HG02852 (cell line): ENCODE data around the gene ZIC1.

ENCODE experiments used
- ATAC-seq: cut with Tn5 transposase; IDR thresholded peaks from one replicate; pipeline ENCODE4 v1.9.1; 2021; ENCODE audit warnings: mild to moderate bottlenecking, moderate library complexity; ENCODE audit not compliant: unreplicated experiment

ZIC1 gene

DNA sequence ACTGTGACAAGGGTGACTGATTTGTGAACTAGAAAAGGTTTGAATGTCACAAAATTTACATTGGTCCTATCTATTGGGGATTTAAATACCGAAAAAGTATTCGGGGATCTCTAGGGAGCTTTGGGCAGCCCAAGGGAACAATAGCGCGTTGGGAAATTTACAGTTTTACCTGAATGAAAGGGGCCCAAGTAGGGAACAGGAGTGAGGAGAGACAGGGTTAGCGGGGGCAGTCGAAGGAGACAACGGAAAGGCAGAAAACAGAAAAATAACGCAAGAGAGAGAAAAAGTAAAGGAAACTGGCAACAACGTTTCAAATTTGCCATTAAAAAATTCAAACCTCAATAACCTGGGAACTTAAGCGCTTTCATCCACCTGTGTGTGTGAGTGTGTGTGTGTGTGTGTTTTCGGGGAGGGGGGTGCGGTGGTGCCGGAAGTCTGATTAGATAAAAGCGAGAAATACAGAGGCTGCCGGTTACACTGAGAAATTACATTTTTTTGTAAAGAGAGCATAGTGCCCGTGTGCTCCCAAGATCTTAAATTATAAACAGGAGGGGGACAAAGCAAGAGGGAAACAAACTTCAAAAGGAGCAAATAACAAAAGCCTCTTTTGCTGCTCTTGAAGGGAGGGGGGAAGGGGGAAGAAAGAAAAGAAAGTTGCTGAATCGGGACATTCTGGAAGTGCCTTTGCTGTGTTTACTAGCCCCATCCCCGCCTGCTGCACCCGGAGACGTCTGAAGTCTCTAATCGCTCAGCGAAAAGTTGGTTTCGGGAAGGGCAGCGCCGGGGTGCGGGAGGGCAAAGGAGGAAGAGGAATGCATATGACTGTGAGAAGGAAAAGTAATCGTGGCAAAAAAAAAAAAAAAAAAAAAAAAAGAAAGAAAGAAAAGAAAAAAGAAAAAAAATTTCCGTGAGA is 721 bp upstream of the ZIC1 start:
- ATAC-seq: no peak

DNA sequence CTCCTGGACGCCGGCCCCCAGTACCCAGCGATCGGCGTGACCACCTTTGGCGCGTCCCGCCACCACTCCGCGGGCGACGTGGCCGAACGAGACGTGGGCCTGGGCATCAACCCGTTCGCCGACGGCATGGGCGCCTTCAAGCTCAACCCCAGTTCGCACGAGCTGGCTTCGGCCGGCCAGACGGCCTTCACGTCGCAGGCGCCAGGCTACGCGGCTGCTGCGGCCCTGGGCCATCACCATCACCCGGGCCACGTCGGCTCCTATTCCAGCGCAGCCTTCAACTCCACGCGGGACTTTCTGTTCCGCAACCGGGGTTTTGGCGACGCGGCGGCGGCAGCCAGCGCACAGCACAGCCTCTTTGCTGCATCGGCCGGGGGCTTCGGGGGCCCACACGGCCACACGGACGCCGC is 956 bp downstream of the ZIC1 start:
- no peak for ATAC-seq

DNA sequence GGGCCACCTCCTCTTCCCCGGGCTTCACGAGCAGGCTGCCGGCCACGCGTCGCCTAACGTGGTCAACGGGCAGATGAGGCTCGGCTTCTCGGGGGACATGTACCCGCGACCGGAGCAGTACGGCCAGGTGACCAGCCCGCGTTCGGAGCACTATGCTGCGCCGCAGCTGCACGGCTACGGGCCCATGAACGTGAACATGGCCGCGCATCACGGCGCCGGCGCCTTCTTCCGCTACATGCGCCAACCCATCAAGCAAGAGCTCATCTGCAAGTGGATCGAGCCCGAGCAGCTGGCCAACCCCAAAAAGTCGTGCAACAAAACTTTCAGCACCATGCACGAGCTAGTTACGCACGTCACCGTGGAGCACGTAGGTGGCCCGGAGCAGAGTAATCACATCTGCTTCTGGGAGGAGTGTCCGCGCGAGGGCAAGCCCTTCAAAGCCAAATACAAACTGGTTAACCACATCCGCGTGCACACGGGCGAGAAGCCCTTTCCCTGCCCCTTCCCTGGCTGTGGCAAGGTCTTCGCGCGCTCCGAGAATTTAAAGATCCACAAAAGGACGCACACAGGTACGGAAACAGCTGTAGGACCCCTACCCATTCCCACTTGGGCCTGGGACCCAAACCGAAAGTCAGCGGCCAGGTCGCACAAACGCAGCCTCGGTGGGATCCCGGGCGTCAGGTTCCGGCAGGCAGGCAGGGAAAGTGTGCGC is 1.5 kb downstream of the ZIC1 start:
- ATAC-seq: no peak

DNA sequence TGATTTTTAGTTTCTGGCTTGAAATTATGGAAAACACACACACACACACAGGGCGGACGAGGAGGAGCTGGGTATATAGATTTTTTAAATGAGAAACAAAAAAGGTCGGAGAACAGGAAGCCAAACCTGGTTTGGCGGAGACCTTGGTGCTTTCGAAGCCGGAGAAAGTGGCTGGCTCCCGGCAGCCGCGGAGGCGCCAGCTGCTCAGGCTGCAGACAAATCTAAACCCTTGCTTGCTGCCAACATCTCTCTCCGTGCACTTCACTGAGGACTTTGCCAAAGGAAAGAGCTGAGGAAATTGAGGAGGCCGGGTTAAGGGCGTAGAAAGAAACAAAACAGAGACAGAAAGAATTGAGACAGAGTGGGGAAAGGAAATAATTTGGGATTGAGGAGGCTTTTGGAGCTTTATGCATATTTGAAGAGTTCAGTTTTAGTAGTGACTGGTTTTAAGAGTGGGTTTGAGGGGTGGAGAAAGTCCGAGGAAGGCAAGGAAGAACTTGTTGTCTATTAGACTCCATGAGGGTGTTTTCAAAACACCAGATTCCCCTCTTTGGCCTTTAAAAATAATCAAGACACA is 2.2 kb downstream of the ZIC1 start:
- ATAC-seq: no peak

DNA sequence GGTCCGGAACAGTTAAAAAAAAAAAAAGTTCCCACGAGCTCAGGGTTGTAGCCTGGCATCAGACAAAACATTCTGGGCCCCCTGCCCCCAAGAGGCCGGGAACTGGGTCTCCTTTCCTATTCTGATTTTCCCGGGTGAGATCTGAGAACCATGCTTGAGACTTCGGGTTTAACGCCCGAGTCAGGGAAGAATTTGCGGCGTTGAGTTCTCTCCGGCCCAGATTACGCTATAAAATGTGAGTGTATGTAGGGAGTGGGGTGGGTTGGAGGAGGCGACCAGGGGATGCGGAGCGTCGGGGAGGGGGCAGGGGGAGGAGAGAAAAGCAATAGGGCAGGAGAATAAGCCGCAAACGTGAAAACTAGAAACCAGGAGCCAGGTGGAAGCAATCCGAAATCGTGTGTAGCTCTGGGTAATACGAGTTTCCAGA is 2.7 kb downstream of the ZIC1 start:
- no peak for ATAC-seq

DNA sequence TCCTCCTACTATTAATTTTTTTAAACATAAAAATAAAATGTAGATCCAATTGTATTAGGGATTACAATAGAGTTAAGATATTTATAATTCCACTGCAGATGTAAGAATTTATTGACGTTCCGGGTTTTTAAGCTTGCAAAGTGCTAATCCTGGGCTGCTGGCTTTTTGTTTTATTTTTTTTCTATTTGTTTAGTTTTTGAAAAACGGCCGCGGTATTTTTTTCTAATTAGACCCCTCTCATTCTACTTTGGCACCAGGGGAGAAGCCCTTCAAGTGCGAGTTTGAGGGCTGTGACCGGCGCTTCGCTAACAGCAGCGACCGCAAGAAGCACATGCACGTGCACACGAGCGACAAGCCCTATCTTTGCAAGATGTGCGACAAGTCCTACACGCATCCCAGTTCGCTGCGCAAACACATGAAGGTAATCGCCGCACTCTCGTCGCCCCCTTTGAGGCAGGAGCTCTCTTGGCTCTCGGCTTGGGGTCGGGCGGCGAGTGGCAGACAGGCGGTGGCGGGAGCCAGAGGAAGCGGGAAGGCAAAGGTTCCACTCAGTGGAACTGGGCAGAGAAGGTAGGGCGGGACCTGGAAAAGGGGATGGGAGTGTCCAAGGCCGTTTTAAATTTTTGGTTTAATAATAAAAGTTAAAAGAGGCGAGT is 3.2 kb downstream of the ZIC1 start:
- ATAC-seq: no peak

DNA sequence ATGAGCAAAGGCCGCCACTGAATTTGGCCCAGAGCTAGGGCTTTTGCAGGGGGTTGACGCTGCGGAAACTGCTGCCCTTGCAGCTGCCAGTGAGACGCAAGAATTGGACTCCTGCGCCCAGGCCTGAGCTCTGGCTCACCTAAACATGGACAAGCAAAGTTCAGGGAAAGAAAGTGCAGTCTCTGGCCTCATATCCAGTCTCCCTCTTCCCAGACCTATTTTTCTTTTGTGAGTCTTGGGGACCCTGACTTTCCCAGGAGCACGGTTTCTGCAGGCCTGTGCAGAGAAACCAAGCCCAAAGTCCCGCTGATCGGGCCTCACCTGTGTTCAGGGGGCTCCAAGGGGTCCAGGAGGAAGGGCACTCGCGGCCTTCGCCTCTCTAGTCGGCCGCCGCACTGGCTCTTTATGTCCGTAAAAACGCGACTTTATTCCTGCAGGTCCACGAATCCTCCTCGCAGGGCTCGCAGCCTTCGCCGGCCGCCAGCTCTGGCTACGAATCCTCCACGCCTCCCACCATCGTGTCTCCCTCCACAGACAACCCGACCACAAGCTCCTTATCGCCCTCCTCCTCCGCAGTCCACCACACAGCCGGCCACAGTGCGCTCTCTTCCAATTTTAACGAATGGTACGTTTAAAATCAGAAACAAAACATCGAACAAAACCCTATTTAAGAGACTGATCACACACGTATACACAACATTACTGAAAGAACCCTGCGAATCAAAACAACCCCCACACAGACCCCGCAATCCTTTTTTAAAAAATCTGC is 3.9 kb downstream of the ZIC1 start:
- no peak for ATAC-seq

DNA sequence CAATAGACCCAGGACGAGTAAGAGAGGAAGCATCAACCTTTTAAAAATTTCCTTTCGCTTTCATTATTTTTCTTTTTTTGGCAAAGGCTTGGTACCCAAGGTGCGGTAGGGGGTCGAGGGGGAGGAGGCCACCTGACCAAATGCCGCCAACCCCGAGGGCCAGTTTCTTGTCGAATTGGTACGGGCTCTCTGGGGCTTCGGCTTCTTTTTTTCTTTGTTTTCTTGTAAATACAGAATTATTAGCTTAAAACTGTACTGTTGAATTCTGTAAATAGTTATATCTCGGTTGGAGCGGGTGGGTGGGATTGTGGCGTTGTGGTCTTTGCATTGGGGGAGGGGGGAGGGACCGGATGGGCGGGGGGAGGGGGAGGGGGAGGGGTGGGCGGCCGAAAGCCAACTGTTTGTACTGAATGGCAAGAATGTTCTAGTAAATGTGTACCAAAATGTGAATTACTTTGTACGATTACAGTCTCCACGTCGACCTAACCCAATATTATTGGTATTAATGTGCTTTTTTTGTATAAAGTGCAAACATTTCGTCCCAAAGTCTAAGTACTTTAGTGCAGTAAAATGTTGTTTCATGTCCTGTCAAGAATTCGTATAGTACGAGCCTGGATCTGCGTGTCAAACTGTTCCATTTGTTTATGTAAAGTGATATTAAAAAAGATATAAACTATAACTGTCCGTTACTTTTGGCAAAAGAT is 4.7 kb downstream of the ZIC1 start:
- ATAC-seq: no peak

DNA sequence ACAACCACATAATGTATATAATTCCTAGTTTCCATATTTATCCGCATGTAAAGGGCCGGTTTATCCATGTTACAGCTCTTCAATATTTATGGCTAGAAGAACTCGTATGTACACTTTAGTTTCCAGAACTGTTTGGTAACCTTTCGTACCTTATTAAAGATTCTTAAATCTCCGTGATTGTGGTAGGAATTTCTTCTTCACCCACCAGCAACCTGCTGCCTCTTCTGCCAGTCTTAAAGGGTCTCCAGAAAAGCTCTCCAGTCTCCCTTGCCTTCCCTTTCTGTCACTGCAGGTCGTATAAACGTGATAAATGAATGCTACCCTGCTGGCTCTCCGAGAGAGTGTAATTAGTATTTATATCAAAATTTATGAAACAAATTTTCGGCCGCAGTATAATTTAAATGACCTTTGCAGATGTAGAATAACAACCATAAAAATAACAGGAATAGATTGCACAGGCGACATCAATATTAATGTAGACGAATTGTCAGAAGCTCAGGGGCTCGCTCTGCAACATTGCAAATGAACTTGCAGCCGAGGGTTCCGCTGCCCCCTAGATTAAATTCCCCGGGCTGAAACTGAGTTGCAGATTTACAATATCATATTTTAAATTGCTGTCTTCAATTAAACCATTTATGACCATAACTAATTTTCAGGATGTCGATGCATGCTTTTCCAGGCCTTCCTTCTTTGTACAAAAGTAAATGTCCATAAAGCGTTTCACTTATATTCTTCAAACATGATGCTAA is 5.4 kb downstream of the ZIC1 start:
- ATAC-seq: no peak

DNA sequence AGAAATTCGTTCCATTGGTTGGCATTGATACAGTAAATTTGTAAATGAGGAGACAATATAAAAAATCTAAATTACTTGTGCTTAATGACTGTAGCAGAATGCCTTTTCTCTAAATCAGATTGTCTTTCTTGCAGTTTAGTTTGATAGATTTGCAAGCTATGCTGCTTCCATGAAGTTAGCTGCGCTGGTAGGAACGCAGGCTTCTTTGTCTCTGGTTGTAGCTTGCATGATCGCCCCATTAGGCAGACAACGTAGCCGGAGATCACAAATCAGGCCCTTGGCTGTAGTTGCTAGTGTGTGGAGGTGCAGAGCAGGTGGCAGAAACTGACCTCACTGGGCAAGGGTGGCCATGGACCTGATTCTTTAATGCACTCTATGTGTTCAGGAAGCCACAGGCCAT is 6.1 kb downstream of the ZIC1 start:
- no peak for ATAC-seq

DNA sequence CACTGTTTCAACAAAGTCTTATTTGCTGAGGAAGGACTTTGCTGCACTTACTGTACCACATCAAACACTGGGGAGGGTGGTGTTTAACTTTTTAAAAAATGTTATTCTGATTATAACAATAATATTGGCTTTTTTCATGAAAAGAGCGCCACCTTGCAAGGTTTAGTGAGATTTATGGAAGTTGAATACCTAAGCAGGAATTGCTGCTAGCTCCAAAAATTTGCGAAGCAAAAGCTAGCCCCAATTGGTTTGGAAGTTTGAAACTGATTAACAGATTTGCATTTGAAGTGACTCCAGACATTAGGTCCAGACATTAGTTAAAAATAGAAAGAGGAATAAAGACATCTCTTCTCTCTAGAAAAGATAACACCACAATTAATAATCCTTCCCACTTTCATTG is 6.7 kb downstream of the ZIC1 start:
- ATAC-seq: no peak

DNA sequence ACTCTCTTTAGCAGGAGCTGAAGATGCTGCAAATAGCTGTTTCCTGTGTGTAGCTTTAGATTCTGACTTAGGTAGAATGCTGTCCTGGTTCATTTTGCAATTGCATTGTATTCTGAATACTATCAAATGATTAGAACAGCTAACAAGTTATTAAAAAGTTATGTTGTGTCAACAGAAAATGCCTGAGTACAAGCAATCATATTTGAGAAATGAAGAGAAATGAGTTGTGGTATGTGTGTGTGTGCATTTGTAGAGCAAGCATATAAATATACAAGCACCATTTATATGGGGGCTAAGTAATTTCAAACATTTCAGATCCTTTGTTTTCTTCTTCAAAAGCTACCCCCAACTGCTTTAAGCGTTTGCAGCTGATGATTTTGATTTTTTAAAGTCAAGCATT is 7.8 kb downstream of the ZIC1 start:
- no peak for ATAC-seq

DNA sequence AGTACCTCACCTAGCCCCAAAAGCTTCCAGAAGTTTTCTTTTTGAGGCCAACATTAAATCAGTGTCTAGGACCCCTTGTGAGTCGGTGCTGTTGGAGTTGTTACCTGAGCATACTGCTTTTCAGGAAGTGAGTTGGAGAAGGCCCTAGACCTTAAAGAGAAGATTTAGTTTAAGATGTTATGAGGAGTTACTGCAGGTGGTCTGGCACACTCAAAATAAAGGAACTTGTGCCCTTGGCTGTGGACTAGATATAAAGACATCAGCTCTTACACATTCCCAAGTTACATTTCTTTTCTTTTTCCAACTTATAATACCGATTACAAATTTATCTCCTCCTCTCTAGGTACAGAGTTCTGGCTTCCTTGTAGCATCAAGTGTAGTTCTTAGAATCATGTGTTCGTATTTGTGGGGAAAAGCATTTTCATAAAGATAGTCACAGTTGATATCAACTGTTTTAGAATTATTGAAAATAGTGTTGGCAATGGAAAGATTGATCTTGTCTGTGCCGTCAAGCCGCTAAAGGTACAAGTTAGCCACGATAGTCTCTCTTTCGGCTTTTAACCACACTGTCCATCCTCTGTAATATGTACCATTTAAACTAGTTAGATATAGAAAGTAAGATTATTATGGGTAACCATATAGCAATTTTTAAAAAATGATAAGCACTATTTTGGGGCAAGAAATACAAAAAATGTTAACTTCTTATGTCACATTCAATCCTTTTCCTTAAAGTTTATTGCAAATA is 8.6 kb downstream of the ZIC1 start:
- no peak for ATAC-seq

DNA sequence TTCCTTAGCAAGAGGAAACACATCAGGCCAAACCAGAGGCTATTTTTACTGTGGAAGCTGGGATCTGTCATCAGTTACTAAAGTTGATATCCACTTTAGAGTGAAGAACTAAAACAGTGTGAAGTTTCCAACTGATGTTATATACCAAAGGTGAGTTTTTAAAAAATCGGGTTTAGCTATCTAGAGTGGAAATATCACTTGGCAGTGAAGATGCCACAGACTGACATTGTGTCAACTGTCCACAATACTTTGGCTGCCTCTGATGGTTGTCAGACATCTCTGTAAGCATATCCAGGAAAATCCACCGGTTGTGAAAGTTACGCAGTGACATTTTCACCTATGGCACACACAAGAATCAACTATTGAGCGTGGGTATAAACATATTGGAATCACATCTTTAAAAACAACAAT is 9.2 kb downstream of the ZIC1 start:
- no peak for ATAC-seq

DNA sequence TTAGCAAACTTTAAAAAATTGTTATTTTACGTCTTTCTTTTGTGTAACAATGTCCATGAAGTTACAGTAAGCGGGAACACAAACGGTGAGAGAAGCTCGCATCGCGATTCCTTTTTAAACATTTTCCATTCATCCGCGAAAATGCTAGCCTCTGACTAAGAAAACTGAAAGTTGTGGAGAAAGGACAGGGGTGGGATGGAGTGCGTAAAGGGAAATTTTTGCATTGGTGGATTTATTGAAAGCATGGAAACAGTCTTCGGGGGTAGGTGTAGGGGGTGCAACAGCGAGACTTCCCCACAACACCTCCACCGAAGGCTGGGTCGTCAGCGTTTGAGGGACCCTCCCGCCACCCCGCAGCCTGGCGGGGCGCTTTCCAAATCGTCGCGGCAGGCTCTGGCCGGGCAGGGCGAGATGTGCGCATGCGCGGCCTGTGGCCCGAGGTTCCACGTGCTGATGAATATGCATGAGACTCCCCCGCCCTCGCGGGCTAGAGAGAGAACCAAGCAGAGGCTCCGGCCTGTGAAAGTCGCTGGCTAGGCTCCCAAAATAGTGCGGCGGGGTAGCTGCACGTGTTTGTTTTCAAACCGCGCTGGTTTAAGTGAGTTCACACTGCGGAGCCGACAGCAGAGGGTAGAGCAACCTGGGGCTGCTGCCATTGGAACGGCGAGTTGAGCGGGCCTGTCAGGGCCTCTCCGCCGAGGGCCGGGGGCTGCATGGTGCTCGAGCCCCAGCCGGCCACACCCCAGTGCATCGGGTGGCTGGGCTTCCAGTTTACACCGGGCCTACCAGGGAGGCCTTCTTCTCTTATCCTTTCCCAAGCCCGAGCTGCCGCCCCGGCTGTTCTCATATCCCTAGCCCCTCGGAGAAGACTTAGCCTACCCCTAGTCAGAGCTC is 9.9 kb downstream of the ZIC1 start:
- ATAC-seq: no peak

DNA sequence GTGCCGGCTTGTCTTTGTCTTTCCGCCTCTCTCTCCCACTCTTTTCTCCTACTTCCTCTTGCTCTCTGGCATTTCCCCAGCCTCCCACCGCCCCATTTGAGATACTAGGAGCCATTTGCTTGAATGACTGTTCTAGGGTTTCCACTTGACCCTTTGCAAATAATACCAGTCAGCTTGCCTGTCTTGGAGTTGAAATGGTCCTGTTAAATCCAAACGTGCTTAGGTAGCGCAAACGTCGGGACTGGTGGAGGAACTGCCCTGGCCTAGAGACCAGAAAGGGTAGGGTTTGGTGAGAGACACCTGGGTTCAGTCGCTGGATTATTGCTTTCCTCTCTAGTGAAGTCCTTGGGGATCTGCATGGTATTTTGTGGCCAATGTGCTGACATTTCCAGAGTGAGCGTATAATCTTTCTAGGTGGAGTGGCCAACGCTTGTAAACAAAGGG is 10.6 kb downstream of the ZIC1 start:
- ATAC-seq: no peak

DNA sequence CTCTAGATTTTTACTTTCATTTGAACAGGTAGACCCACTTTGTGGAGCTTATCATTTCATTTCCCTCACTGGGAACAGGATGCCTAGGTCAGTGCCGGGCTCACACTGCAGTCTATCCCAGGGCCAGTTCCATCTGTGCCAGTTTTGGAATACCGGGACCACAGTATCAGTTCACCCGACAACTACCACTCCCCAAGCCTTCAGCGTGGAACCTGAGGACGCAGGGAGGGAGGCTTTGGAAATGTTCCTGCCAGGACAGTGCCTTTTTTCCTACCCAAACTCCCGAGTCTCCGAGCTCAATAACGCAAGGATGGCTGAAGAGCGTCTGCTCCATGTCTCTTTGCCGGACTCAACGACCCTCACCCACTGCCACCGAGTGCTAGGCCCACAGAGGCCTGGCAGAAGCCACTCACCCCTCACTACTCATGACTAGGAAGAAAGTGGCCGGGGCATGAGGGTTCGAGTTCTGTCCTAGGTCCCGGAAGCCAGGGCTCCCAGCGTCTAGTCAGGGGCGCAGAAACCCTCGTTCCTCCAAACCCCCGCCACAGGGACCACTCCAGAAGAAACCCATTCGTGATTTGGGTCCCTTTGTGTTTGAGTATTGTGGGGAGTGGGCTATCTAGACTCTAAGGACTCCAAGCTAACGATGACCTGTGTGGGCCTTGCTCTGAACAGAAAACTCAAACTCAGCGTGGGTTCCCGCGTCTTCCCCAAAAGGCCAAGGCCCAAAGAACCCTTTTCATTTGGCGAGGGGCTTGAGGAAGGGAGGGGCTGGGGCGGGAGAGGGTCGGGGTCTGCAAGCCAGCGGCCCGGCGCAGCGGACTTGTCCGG is 11.4 kb downstream of the ZIC1 start:
- no peak for ATAC-seq
